OCI-LY3 (cell line): ENCODE measurements around the gene STMND1.

Source experiments
- H2AFZ ChIP-seq: fragments of 200-600, 300-600 bp; shearing (Covaris generic); 2 replicates; pipeline ENCODE4 v1.6.0; 2014; ENCODE audit warnings: antibody characterized with exemption, low read depth, low read length
- H3K27ac ChIP-seq: fragments of 200-600, 300-600 bp; sonication (generic); 2 replicates; pipeline ENCODE4 v1.5.1; 2014; ENCODE audit warnings: mild to moderate bottlenecking, low read length, moderate library complexity, mixed read lengths
- H3K27me3 ChIP-seq: fragments of 200-600, 300-600 bp; sonication (generic); 2 replicates; pipeline ENCODE4 v1.6.1; 2014; ENCODE audit warnings: low read depth, low read length, mixed read lengths
- H3K36me3 ChIP-seq: fragments of 200-600, 300-600 bp; sonication (generic); replicated peaks from 2 replicates; pipeline ENCODE3; 2014; ENCODE audit warnings: low read depth, low read length, mixed read lengths
- H3K4me1 ChIP-seq: fragments of 300-600, 200-600 bp; sonication (generic); 2 replicates; pipeline ENCODE4 v1.6.1; 2014; ENCODE audit warnings: low read length, mixed read lengths
- H3K4me2 ChIP-seq: fragments of 200-600, 300-600 bp; sonication (generic); 2 replicates; pipeline ENCODE4 v1.6.1; 2014; ENCODE audit warnings: low read length, mixed read lengths
- H3K4me3 ChIP-seq: fragments of 300-600, 200-600 bp; sonication (generic); 2 replicates; pipeline ENCODE4 v1.5.1; 2014; ENCODE audit warnings: antibody characterized with exemption, mild to moderate bottlenecking, low read length, moderate library complexity
- H3K79me2 ChIP-seq: fragments of 300-600, 200-600 bp; shearing (Covaris generic); 2 replicates; pipeline ENCODE4 v1.6.1; 2014; ENCODE audit warnings: mild to moderate bottlenecking, low read length, mixed read lengths
- H3K9ac ChIP-seq: fragments of 300-600, 200-600 bp; shearing (Covaris generic); 2 replicates; pipeline ENCODE4 v1.6.0; 2014; ENCODE audit warnings: mild to moderate bottlenecking, low read length, moderate library complexity
- H3K9me3 ChIP-seq: fragments of 200-600, 300-600 bp; shearing (Covaris generic); 2 replicates; pipeline ENCODE4 v1.6.1; 2014; ENCODE audit warnings: low read length, mixed read lengths; ENCODE audit not compliant: insufficient read depth
- H4K20me1 ChIP-seq: fragments of 200-600, 300-600 bp; sonication (generic); 2 replicates; pipeline ENCODE4 v1.6.1; 2016; ENCODE audit warnings: low read length, mixed read lengths; ENCODE audit not compliant: insufficient read depth
- EZH2phosphoT487 ChIP-seq: fragments of 200-600 bp; shearing (Covaris generic); IDR thresholded peaks from 2 replicates; pipeline ENCODE4 v1.6.1; 2018; ENCODE audit warnings: antibody characterized with exemption, mixed run types, low read depth
- TF ChIP-seq, protein P1 (sequence below): fragments of 200-600, 300-600 bp; sonication (generic); IDR thresholded peaks from 2 replicates; pipeline ENCODE4 v1.5.1; 2014; ENCODE audit warnings: antibody characterized with exemption, low read length, low read depth

STMND1 gene

DNA sequence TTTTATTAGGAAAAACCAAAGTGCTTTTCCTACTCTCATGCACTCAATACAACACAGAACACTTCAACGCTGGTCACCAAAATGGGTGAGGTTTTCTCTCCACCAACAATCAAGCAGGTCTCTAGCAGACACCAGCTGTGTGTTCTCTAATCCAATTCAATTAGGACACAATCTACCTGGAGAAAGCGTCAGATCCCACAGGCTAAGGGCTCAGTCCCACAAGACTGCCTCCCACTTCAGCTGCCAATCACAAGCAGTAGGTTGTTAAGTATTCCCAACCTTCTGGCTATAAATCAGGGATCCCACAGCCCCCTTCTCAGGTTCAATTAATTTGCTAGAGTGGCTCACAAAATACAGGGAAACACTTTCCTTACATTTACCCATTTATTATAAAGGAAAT lies 47.7 kb downstream of the STMND1 start:
- Histone ChIP-seq H3K27ac (no peak overlapping the region), H3K9me3 (no peaks in the 10 kb centered on the region)

GRCh38 chr6:17150096-17150495 lies 48.2 kb downstream of the STMND1 start:
- no peaks in the 10 kb centered on the region for H4K20me1 ChIP-seq
- H2AFZ ChIP-seq = no peak overlapping the region
- no peaks in the 10 kb centered on the region for H3K27me3 ChIP-seq
- no peaks in the 10 kb centered on the region for H3K4me1 ChIP-seq
- H3K27ac ChIP-seq = no peak overlapping the region
- no peak overlapping the region for H3K4me3 ChIP-seq
- no peaks in the 10 kb centered on the region for H3K79me2 ChIP-seq
- H3K9me3 ChIP-seq = no peaks in the 10 kb centered on the region
- H3K36me3 ChIP-seq = no peaks in the 10 kb centered on the region
- TF ChIP-seq EZH2phosphoT487 = no peak
- TF ChIP-seq, protein P1, sequence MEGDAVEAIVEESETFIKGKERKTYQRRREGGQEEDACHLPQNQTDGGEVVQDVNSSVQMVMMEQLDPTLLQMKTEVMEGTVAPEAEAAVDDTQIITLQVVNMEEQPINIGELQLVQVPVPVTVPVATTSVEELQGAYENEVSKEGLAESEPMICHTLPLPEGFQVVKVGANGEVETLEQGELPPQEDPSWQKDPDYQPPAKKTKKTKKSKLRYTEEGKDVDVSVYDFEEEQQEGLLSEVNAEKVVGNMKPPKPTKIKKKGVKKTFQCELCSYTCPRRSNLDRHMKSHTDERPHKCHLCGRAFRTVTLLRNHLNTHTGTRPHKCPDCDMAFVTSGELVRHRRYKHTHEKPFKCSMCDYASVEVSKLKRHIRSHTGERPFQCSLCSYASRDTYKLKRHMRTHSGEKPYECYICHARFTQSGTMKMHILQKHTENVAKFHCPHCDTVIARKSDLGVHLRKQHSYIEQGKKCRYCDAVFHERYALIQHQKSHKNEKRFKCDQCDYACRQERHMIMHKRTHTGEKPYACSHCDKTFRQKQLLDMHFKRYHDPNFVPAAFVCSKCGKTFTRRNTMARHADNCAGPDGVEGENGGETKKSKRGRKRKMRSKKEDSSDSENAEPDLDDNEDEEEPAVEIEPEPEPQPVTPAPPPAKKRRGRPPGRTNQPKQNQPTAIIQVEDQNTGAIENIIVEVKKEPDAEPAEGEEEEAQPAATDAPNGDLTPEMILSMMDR = no peak
- no peak overlapping the region for H3K4me2 ChIP-seq
- H3K9ac ChIP-seq = no peak overlapping the region

More for the DNA sequence above, 47.7 kb downstream of the STMND1 start:
- TF ChIP-seq, protein P1 = no peak
- no peak for TF ChIP-seq EZH2phosphoT487
- H3K36me3 ChIP-seq = no peaks in the 10 kb centered on the region
- no peak overlapping the region for H3K4me3 ChIP-seq
- no peak overlapping the region for H3K4me2 ChIP-seq
- H3K79me2 ChIP-seq = no peaks in the 10 kb centered on the region
- no peak overlapping the region for H2AFZ ChIP-seq
- no peaks in the 10 kb centered on the region for H3K27me3 ChIP-seq
- no peaks in the 10 kb centered on the region for H3K4me1 ChIP-seq
- H4K20me1 ChIP-seq = no peaks in the 10 kb centered on the region
- no peak overlapping the region for H3K9ac ChIP-seq

GRCh38 chr6:17151888-17152287 lies 50.0 kb downstream of the STMND1 start:
- H3K27me3 ChIP-seq = no peaks in the 10 kb centered on the region
- H3K36me3 ChIP-seq = no peaks in the 10 kb centered on the region
- H3K9ac ChIP-seq = no peak overlapping the region
- no peaks in the 10 kb centered on the region for H3K9me3 ChIP-seq
- no peaks in the 10 kb centered on the region for H3K4me1 ChIP-seq
- no peaks in the 10 kb centered on the region for H3K79me2 ChIP-seq
- no peak overlapping the region for H3K4me3 ChIP-seq
- no peak for TF ChIP-seq EZH2phosphoT487
- TF ChIP-seq, protein P1 = no peak
- H4K20me1 ChIP-seq = no peaks in the 10 kb centered on the region
- H3K4me2 ChIP-seq = no peak overlapping the region
- no peak overlapping the region for H3K27ac ChIP-seq
- H2AFZ ChIP-seq = no peak overlapping the region

- H4K20me1 ChIP-seq = no peaks in the 10 kb centered on the region
- no peaks in the 10 kb centered on the region for H3K36me3 ChIP-seq
- H3K4me3 ChIP-seq = no peak overlapping the region
- H3K9me3 ChIP-seq = no peaks in the 10 kb centered on the region
- H3K4me1 ChIP-seq = no peaks in the 10 kb centered on the region
- H3K27me3 ChIP-seq = no peaks in the 10 kb centered on the region
- H3K4me2 ChIP-seq = no peak overlapping the region
- no peak overlapping the region for H3K27ac ChIP-seq
- H3K79me2 ChIP-seq = no peaks in the 10 kb centered on the region
- TF ChIP-seq EZH2phosphoT487 = no peak
- TF ChIP-seq, protein P1 = no peak
- H2AFZ ChIP-seq = no peak overlapping the region
- no peak overlapping the region for H3K9ac ChIP-seq
Measured at GRCh38 chr6:17152703-17153102, 50.9 kb downstream of the STMND1 start.
